ENCODE results near the gene SLFN13.

GRCh38 chr17:35468475-35468874, 19.9 kb upstream of the SLFN13 start:
- no peak for TF ChIP-seq CTCF (IDR thresholded peaks at IDR 0.05)
- TF ChIP-seq POLR2A (IDR thresholded peaks at IDR 0.05; ENCODE audit: low read depth), result no peak
- TF ChIP-seq POLR2AphosphoS5 (IDR thresholded peaks at IDR 0.05), result no peak
- no peak for TF ChIP-seq EP300 (IDR thresholded peaks at IDR 0.05)
